NAMALWA (cell line): ENCODE results near the gene IL31RA.

ENCODE experiments used
- DNase-seq: peaks from one replicate; pipeline ENCODE4 v3.0.0-alpha.2; 2015; ENCODE audit warnings: low spot score

Gene IL31RA

DNA sequence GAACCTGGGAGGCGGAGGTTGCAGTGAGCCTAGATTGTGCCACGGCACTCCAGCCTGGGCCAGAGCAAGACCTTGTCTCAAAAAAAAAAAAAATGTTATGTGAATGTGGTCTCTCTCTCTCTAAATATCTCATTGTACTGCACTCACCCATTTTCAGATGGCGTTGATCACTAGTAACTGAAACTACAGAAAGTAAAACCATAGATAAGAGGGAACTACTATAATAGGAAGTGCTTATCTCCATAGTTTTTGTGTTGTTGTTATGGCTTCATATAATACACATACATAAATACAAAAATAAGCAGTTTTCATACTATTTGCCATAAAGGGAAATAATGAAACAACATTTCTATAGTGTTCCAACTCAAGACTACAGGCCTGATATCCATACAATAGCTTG is 9.1 kb downstream of the IL31RA start:
- no peak for DNase-seq

GRCh38 chr5:55860709-55861108 is 9.6 kb downstream of the IL31RA start:
- no peak for DNase-seq

GRCh38 chr5:55864606-55865541 is 13.7 kb downstream of the IL31RA start:
- no peak for DNase-seq

DNA sequence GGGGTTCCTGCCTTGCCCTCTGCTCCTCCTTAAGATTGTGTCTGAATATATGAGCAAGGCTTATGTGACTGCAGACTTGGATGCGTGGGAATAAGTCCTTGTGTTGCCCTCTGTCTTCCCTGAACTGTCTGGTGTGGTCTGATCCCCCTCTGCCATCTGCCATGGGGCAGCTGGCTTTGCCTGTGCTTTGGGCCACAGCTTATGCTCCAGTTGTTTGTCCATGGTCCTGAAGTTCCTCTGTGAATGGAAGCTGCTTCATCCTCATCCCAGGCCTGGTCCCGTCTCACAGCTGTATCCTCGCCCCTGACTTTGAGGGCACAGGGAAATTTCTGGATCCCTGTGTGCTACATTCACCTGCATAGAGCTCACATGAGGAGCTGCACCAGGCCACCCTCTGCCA is 14.7 kb downstream of the IL31RA start:
- no peak for DNase-seq

GRCh38 chr5:55866485-55866884 is 15.3 kb downstream of the IL31RA start:
- no peak for DNase-seq

DNA sequence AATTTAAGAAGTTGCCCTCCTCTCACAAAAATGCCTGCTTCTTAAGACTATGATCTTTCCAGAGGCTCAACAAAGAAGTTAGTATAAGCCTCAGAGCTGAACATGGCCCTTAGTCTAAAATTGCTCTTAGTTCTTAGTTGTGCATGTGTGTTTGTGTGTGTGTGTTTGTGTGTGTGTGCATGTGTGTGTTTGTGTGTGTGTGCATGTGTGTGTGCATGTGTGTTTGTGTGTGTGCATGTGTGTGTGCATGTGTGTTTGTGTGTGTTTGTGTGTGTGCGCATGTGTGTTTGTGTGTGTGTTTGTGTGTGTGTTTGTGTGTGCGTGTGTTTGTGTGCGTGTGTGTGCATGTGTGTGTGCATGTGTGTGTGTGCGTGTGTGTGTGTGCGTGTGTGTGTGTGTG is 15.8 kb downstream of the IL31RA start:
- no peak for DNase-seq

DNA sequence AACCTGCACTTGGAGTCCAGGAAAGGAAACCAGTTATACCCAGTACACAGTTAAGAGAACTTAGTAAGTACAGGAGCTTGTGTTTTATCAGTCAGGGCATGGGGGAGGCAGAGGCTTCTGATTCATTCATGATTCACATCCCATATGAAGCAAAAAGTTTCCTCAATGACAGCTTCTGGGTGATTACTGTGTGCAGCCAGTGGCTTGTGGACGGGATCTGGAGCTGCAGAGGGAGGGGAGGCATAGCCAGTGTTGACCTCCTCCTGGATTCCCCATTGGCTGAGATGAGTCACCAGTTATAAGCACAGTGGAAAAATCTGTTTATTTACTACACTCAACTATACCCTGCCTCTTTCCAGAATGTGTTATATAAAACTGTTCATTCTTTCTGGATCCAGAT is 17.7 kb downstream of the IL31RA start:
- DNase-seq: no peak

GRCh38 chr5:55869847-55870246 is 18.7 kb downstream of the IL31RA start:
- DNase-seq: no peak

GRCh38 chr5:55873234-55873633 is 22.1 kb downstream of the IL31RA start:
- no peak for DNase-seq

DNA sequence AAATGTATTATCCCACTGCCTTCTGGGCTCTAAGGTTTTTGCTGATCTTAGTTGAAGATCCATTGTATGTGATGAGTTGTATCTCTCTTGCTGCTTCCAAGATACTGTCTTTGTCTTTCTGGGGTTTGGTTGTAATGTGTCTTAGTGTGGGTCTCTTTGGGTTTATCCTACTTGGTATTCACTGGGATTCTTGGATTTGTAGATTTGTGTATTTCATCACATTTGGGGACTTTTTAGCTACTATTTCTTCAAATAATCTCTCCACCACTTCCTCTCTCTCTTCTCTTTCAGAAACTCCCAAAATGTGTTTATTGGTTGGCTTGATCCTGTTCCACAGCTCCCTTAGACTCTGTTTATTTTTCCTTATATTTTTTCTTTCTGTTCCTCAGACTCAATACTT is 26.5 kb downstream of the IL31RA start:
- DNase-seq: no peak

DNA sequence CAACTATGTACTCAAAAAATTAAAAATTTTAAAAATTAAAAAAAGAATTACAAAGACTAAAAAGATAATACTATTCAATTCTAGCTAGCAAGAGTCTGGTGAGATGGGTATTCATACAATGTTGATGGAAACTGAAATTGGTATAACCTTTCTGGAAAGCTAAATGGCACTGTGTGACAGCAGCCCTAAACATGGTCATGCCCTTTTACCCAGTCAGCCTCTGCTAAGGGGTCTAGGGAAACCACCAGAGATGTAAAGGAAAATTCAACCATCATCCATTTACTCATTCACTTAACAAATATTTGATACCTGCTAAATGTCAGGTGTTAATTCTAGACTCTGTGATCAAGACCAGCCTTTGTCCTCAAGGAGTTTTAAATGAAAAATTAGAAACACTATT is 29.3 kb downstream of the IL31RA start:
- no peak for DNase-seq

GRCh38 chr5:55885359-55885758 is 34.2 kb downstream of the IL31RA start:
- no peak for DNase-seq

- no peak for DNase-seq
Observed at GRCh38 chr5:55888205-55888604, 37.0 kb downstream of the IL31RA start.

DNA sequence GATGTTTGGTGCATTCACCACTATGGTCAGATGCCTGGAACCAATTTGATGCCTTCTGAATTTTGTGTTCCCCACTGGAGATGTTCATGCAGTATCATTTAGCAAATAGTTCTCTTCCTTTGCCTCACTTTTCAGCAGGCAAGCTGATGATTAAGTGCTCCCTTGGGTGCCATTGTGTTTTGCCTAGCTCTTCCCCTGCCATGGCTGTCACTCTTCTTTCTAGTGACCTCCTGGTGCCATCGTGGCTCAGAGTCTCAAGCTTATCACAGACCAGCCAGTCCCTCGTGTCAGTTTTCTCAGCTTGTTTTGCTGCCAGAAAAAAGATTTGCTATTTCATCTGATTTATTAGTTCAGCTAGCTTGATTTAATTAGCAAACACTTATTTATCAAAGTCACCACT is 41.3 kb downstream of the IL31RA start:
- DNase-seq: no peak

DNA sequence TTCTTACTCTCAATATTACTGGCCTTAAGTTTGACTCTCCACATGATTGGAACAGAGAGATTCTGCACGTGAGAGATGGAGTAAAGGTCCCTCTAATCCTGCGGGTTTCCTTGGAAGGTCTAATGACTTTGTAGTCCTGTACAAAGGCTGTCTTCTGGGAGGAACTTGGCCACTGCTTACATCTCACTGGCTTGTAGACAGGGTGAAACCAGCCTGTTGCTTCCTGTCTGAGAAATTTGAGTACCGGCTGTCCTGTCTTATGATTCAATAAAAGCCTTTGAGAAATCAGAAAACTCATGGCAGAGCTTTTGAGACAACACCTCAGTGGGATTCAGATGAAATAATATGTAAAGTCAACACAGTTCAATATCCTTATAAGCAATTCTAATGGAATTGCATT is 43.0 kb downstream of the IL31RA start:
- DNase-seq: no peak

DNA sequence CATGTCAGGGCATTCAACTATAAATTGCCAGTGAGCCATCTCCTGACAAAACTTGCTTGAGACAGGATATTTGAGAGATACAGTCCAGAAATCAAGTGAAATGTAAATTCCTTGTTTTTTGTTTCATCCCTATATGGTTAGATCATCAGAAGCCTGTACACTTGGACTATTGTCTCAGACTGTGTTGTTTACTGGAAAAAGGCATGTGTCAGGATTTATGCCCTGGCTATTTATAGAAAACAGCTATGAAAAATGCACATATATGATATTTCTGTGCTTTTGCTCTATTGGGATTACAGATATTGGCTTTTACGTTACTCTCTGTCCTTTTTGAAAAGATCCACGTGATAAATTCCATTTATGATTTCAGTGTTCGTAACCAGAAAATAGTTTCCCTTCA is 44.2 kb downstream of the IL31RA start:
- no peak for DNase-seq

GRCh38 chr5:55896238-55896637 is 45.1 kb downstream of the IL31RA start:
- no peak for DNase-seq

DNA sequence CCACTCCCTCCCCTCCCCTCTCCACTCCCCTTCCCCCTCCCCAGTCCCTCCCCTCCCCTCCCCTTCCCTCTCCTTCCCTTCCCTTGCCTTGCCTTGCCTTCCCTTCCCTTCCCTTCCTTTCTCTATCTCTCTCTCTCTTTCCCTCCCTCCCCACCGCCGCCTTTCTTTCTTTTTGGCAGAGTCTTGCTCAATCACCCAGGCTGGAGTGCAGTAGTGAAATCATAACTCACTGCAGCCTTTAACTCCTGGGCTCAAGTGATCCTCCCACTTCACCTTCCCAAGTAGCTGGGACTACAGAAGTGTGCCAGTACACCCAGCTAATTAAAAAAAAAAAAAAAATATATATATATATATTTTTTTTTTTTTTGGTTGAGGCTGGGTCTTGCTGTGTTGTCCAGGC is 45.5 kb downstream of the IL31RA start:
- no peak for DNase-seq

DNA sequence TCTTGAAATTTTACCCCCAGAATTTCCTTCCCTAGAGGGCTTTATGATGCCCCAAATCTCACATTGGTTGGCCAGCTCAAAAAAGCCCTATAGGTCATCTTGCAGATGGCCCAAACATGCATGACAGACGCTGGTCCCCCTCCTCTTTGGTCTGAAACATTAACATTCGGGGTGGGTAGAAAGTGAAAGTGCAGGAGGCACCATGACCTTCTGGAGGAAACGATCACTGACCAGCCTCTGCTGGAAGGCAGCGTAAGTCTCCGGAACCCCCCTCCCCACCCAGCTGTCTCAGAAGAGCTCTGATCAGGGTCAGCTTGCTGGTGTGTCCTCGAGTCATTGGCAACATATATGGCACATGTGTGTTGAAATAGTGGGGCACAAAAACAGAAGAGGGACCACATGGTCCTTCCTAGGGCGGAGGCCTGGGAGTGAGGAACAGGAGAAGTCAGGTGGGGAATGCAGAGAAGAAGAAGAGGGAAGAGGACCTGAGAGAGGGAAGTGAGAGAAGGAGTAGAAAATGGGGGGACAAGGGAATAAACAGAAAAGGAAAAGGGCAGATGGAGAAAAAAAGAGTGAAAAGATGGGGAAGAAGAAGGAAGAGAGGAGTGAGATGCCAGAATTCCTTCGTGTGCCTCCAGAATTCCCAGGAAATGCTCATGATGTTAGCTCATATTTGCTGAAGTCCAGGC is 46.2 kb downstream of the IL31RA start:
- DNase-seq: no peak

- no peak for DNase-seq
Observed at GRCh38 chr5:55897905-55898304, 46.7 kb downstream of the IL31RA start.

DNA sequence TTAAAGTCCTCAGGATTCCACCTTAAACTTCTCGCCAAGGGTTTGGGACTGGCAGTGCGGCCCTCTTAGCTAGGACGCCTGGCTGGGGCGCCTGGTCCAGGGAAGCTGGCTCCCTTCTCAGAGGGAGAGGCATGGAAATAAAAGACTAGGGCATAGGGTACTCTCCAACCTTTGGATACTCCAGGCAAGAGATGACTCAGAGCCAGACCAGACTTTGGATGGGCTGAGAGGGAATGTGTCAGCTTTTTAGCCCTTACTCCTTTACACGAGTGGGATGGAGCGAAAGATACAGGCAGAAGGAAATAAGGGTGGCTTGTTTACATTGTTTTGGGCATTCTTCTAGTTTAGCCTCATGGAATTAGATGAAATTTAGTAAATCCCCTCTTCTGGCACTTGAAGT is 48.2 kb downstream of the IL31RA start:
- DNase-seq: no peak

DNA sequence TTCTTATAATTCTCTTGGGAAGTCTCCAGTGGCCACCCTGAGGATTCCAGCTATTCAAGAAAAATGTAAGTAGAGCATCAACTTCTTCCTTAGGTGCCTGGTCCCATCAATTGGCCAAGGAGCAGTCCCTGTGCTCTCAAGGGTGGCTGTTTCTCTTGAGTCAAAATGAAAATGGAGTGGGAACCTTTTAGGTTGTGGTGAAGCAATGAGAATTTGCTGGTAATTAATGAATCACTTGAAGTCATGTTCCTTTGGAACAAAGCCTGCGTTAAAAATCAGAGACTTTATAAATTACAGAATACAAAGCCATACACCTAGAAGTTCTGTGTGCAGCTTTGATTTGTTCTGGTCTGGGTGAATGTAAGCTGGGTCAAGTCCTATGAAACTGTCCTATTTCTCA is 48.9 kb downstream of the IL31RA start:
- no peak for DNase-seq

DNA sequence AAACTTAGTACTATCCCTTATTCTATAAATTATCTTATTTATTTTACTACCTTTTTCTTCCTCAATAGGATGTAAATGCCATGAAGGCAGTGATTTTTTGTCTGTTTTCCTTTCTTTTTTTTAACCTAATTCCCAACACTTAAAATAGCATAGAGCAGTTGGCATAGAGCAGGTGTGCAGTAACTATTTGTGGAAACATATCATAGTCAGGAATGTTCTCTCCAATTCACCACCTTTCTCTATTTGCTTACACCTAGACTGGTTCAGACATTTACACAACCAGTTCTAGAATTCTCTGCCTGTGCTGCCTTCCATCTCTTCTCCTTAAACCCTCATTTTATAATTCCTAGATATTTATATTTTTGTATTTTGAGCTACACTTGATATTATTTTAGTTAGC is 49.6 kb downstream of the IL31RA start:
- no peak for DNase-seq

GRCh38 chr5:55902696-55903095 is 51.5 kb downstream of the IL31RA start:
- DNase-seq: no peak
